Measurements from ENCODE around the gene NAALADL2. TPM values are rescaled to one million over a fixed set of nuclear protein-coding genes. Genes with fewer than 3 reads are reported as not detected.
A peak's percentile ranks its signal among the peaks of the same experiment; 100 is the strongest.

Gene NAALADL2
- total RNA-seq, 1 experiment from 2014 or later: 4.7 TPM

DNA sequence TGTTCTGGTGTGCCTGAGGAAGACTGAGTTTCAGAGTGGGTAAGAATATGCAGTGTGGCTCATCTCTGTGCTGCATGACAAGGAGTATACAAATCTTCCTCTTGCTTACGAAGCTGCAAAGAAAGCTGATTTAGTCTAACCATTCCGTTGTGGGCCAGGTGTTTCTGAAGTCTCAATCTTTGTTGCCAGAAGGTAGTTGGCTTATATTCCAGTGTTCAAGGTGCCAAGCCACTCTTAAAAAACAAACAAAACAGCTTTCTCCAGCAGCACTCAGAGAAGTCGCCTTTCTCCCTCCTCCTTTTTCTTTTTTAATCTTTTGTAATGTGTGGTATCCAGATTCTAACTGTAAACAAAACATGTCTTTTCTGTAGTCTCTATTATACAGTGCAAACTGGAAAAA, 872.4 kb downstream of the NAALADL2 start:
- H3K4me1 ChIP-seq (replicated peaks): no peaks in the 10 kb centered on the region
- H3K27me3 ChIP-seq (replicated peaks): no peaks in the 10 kb centered on the region
- DNase-seq (ENCODE audit: low read depth in 1 of 2, low spot score in 2 of 2): no peak
- H3K4me3 ChIP-seq: no peak overlapping the region
- H3K36me3 ChIP-seq: no peaks in the 10 kb centered on the region
- H3K9me3 ChIP-seq (replicated peaks): no peaks in the 10 kb centered on the region
- no peak overlapping the region for H3K27ac ChIP-seq

DNA sequence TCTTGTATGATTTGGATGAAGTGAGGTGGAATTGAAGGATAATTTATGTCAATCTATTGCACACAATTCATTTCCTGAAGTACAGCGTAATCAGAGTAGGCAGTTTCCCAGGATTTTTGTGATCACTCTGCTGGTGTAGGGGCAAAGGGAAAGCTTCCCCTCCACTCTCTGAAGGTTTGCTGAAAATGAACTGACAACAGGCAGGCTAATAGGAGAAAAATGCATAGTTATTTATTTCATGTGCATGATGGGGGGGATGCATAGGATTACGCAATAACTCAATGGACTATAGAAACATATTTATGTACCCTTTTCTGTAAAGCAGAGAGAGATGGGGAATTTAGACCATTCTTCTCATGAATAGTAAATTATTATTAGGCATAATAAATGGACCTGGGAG, 872.9 kb downstream of the NAALADL2 start:
- H3K36me3 ChIP-seq: no peaks in the 10 kb centered on the region
- no peaks in the 10 kb centered on the region for H3K9me3 ChIP-seq (replicated peaks)

DNA sequence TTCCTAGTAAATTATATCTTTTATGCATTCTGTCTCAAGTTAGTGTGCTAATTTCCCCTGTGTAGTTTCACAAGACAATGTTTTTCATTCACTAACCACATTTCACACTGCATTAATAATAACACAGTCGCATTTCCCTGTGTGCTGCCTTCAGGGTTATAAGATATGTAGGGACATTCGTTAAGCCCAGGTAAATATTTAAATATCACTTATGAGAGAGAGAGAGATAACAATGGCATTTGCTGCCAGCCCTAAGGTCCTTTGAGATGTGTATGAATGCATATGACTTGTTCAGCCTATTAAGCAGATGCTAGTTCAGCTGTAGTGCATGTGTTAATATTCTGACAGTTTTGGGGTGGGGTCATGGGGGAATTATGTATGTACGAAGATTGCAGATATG, 876.7 kb downstream of the NAALADL2 start:
- no peaks in the 10 kb centered on the region for H3K27me3 ChIP-seq (replicated peaks)
- no peak overlapping the region for H3K4me3 ChIP-seq
- H3K27ac ChIP-seq: no peak overlapping the region
- no peaks in the 10 kb centered on the region for H3K36me3 ChIP-seq
- no peaks in the 10 kb centered on the region for H3K9me3 ChIP-seq (replicated peaks)
- H3K4me1 ChIP-seq (replicated peaks): no peaks in the 10 kb centered on the region
- DNase-seq (ENCODE audit: low read depth in 1 of 2, low spot score in 2 of 2): no peak

More for the DNA sequence above, 872.9 kb downstream of the NAALADL2 start:
- H3K4me3 ChIP-seq: no peak overlapping the region
- no peaks in the 10 kb centered on the region for H3K4me1 ChIP-seq (replicated peaks)
- DNase-seq (ENCODE audit: low read depth in 1 of 2, low spot score in 2 of 2): no peak
- no peaks in the 10 kb centered on the region for H3K27me3 ChIP-seq (replicated peaks)
- H3K27ac ChIP-seq: no peak overlapping the region

DNA sequence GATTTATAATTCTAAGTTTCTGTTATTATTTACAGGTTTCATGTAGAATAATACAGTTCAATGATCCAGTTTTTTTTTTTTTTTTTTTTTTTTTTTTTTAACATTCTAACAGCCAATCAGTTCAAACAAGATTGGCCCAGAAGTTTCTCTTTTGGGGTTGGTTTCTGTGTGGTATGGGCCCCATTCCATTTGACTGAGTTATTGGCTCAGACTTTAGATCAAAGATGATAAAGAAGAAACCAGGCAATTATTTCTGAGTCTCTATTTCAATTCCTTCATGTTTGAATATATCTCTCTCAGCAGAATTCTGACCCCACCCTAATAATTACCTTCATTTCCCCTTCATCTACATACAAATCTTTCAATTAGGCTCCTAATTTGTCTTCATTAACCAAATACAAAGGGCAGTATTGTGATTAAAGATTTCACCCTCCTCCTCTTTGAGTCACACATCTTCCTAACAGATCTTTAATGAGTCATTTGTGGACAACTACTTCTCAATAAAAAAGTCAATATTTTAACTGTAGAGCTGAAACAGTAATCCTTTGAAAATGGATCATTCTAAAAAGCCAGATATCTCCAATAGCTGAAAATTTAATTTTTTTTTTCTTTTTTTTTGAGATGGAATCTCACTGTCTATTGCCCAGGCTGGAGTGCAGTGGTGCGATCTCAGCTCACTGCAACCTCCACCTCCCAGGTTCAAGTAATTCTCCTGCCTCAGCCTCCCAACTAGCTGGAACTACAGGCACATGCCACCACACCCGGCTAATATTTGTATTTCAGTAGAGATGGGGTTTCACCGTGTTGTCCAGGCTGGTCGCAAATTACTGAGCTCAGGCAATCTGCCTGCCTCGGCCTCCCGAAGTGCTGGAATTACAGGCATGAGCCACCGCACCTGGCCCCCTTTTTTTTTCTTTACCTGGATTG, 878.8 kb downstream of the NAALADL2 start:
- Histone ChIP-seq H3K36me3 (no peaks in the 10 kb centered on the region), H3K27ac (no peak overlapping the region), H3K4me1 (replicated peaks) (no peaks in the 10 kb centered on the region), H3K9me3 (replicated peaks) (no peaks in the 10 kb centered on the region), H3K4me3 (no peak overlapping the region), H3K27me3 (replicated peaks) (no peaks in the 10 kb centered on the region)
- DNase-seq (ENCODE audit: low read depth in 1 of 2, low spot score in 2 of 2): no peak

DNA sequence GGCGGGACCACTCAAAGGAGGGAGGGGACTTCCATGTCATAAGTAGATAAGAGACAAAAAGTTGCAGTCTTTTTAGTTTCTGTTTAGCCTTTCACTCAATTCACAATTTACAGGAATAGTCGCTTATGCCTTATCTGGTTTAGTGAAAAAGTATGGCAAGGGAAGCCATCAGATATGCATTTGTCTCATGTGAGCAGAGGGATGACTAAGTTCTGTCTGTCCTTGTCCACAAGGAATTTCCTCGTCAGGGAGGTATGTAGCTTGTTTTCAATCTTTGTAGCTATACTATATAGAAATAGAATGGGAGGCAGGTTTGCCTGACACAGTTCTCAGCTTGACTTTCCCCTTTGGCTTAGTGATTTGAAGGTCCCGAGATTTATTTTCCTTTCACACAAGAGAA, 882.8 kb downstream of the NAALADL2 start:
- Histone ChIP-seq H3K9me3 (replicated peaks) (no peaks in the 10 kb centered on the region), H3K27ac (no peak overlapping the region), H3K4me3 (no peak overlapping the region), H3K27me3 (replicated peaks) (no peaks in the 10 kb centered on the region), H3K4me1 (replicated peaks) (peaks cover 11% of the 10 kb centered on the region), H3K36me3 (no peaks in the 10 kb centered on the region)
- DNase-seq (ENCODE audit: low read depth in 1 of 2, low spot score in 2 of 2): no peak

DNA sequence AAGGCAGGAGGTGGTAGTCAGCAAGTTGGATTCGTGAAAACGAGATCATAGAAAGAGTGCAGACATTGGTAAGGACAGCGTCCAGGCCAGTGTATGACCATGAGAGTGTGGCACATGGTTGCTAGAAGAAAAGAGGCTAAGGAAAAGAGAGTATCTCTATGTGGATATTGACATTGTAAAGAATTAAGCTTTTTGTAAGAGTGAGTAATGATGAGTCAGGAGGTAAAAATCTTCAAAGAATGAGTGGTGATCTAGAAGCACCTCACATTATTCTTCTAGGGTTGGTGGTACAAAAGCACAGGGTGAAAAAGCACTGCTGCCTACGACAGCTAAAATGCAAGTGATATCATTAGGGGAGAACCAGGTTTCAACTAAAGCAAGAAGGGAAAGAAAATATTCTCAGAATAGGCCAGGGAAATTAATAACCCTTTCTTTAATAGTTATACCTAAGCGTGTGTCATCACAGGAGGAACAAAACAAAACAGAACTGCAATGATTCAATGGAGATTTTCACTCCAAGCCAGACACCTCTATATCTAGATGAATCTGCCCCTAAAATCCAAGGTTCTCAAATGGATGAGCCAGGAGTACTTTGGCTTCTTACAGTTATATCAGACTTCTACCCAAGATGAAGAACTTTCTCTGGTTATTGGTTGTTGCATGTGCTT, 884.7 kb downstream of the NAALADL2 start:
- Histone ChIP-seq H3K36me3 (no peaks in the 10 kb centered on the region), H3K27me3 (replicated peaks) (no peaks in the 10 kb centered on the region), H3K4me3 (no peak overlapping the region), H3K4me1 (replicated peaks) (peaks cover 11% of the 10 kb centered on the region), H3K27ac (no peak overlapping the region), H3K9me3 (replicated peaks) (no peaks in the 10 kb centered on the region)
- DNase-seq (ENCODE audit: low read depth in 1 of 2, low spot score in 2 of 2): peak in 1 of 2 experiments; percentile 24

DNA sequence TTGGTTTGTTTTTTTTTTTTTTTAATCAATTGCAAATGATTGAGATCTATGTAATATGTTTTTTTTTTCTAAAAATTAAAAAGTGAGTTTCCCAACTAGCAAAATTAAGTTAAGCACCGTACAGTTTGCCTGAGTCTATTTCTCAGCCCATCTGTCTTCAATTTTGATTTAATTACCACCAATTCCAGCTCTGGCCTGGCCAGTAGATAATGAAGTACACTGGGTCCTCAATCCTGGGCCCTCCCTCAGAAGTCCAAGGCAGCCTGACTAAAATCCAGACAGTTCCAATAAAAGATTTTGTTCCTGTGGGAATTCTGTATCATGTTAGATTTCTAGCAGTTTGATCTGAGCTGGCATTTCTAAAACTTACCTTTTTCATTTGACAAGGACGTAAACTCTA, 887.2 kb downstream of the NAALADL2 start:
- Histone ChIP-seq H3K4me3 (no peak overlapping the region), H3K36me3 (no peaks in the 10 kb centered on the region), H3K27me3 (replicated peaks) (no peaks in the 10 kb centered on the region), H3K4me1 (replicated peaks) (peaks cover 11% of the 10 kb centered on the region), H3K27ac (no peak overlapping the region), H3K9me3 (replicated peaks) (no peaks in the 10 kb centered on the region)
- no peak for DNase-seq (ENCODE audit: low read depth in 1 of 2, low spot score in 2 of 2)

DNA sequence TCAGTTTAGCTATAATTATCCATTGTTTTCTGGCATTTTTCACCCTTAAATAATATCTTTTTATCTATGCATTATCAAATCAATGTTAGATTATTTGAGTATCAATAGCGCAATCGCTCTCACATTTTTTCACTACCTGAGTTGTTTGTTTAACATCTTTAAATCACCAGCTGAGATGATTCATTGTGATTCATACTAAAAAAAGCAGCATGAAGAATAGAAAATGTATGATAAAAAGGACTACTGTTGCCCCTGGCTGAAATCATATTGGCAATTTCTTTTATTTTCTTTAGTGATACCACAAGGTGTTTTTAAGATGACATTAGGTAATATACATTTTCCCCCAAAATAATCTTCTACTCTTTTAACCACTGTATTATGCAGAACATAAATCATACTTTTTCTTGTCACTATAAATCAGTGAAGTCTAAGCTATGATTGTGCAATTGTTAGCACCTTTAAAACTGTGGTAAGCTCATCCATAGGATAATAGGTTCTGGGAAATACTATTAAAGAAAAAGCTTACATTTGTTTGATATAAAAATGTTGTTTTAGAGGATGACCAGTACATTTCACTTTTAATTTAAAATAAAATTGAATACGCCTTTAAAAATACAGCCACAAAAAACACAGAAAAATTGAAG, 889.1 kb downstream of the NAALADL2 start:
- Histone ChIP-seq H3K4me3 (no peak overlapping the region), H3K4me1 (replicated peaks) (peaks cover 11% of the 10 kb centered on the region), H3K36me3 (no peaks in the 10 kb centered on the region), H3K27ac (no peak overlapping the region), H3K27me3 (replicated peaks) (no peaks in the 10 kb centered on the region), H3K9me3 (replicated peaks) (no peaks in the 10 kb centered on the region)
- no peak for DNase-seq (ENCODE audit: low read depth in 1 of 2, low spot score in 2 of 2)

DNA sequence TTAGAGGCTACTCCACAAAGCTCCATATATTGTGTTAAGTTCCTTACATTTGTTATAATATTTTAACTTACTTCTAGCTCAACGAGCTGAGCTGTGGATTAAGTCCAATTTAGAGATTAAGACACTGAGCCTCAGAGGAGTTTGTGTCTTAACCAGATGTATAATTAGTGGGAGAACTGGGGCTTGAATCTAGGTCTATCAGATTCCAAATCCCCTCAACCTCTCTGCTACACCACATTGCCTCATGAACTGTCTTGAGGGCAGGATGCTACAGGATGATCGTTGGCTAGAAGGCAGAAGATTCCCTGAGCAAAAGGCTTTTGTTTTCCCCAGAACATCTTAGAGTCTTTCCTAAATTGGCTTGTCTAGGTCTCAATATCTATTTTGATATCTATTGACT, 890.8 kb downstream of the NAALADL2 start:
- no peaks in the 10 kb centered on the region for H3K9me3 ChIP-seq (replicated peaks)
- no peak overlapping the region for H3K4me3 ChIP-seq
- no peak overlapping the region for H3K27ac ChIP-seq
- no peaks in the 10 kb centered on the region for H3K4me1 ChIP-seq (replicated peaks)
- no peaks in the 10 kb centered on the region for H3K27me3 ChIP-seq (replicated peaks)
- DNase-seq (ENCODE audit: low read depth in 1 of 2, low spot score in 2 of 2): no peak
- no peaks in the 10 kb centered on the region for H3K36me3 ChIP-seq

DNA sequence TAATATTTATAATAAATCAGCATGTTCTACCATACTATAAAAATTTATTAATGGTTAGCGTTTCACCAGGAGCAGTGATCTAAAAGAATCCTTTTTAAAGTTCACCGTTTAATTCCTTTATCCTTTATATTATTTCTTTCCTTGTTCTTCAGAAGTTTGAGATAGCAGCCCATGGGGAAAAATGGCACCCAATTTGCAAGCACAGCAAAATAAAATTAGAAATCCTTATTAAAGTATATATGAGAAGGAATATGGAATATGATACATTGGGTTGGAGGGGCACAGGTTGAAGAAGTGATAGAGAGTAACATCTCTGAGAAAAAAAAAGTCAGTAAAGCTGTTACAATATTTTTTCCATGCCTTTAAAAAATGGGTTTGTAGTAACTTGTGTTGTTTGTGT, 892.0 kb downstream of the NAALADL2 start:
- Histone ChIP-seq H3K4me1 (replicated peaks) (no peaks in the 10 kb centered on the region), H3K4me3 (no peak overlapping the region), H3K27me3 (replicated peaks) (no peaks in the 10 kb centered on the region), H3K9me3 (replicated peaks) (no peaks in the 10 kb centered on the region), H3K27ac (no peak overlapping the region), H3K36me3 (no peaks in the 10 kb centered on the region)
- DNase-seq (ENCODE audit: low read depth in 1 of 2, low spot score in 2 of 2): no peak

DNA sequence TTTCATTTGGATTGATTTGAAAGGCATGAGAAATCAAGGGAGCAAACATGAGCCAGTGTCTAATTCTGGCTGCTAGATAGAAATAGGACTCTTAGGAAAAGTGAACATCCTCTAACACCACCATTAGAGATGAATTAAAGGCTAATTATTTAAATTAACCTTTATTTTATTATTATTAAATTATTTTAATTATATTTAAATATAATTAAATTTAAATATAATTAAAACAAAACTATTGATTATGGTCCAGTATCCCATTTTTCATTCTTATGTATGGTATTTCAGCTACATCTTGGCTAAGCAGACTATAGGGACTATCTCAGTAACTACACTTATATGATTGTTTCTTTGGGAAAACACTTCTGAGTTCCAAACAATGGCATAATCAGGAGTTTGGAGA, 904.8 kb downstream of the NAALADL2 start:
- DNase-seq (ENCODE audit: low read depth in 1 of 2, low spot score in 2 of 2): no peak
- H3K27me3 ChIP-seq (replicated peaks): no peaks in the 10 kb centered on the region

DNA sequence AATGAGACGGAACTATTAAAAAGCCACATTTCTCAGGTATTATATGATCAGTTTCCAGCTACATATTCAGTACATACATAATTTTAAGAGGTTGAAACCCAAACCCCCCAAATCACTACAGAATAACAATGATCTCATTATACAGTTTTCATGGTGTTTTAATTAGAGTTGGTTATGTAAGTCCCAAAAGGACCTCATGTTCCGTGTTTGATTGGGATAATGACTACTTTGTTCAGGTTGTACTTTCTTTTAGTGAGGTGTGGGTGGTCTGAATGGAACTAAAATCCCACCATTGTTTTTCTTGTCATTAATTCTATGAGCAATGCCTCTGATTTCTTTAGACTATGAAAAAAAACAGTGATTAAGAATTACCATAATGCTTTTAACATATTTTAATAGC, 905.6 kb downstream of the NAALADL2 start:
- Histone ChIP-seq H3K27ac (no peak overlapping the region), H3K4me1 (replicated peaks) (no peaks in the 10 kb centered on the region), H3K36me3 (no peaks in the 10 kb centered on the region), H3K27me3 (replicated peaks) (no peaks in the 10 kb centered on the region), H3K4me3 (no peak overlapping the region), H3K9me3 (replicated peaks) (no peaks in the 10 kb centered on the region)
- no peak for DNase-seq (ENCODE audit: low read depth in 1 of 2, low spot score in 2 of 2)

More for the DNA sequence above, 904.8 kb downstream of the NAALADL2 start:
- Histone ChIP-seq H3K4me1 (replicated peaks) (no peaks in the 10 kb centered on the region), H3K4me3 (no peak overlapping the region), H3K9me3 (replicated peaks) (no peaks in the 10 kb centered on the region), H3K27ac (no peak overlapping the region), H3K36me3 (no peaks in the 10 kb centered on the region)

DNA sequence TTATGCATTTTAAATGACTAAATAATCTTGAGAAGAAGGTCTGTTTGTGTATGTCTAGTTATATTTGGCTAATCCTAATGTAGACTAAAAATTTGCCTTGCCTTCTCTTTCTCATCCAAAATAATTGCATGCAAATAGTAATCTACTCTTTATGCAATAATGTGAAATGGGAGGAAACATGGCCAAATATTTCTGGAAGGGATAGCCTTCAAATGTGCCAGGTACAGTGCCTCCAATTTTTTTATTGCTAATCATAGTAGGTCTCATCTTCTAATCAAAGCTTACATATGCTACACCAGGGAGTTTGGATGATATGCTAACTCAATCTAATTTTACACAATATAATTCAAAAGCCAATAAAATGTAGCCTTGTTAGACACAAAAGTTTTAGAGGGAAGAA, 911.3 kb downstream of the NAALADL2 start:
- Histone ChIP-seq H3K4me3 (no peak overlapping the region), H3K27me3 (replicated peaks) (no peaks in the 10 kb centered on the region)

DNA sequence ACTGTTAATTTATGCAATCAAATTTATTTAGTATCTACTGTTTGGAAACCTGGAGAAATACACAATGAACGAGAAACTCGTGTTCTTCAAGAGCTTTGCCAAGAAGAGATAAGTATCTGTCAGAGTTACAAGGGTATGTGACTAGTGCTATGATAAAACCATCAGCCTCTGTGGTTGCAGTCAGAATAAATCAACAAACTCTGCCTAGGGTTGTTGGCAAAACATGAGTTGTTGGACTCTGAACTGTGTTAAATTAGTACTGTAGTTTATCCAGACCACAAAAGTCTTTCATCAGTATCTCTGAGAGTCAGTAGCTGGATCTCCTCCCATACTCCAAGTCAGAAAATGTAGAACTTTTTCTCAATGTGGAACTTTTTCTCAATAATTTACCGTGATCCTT, 918.4 kb downstream of the NAALADL2 start:
- DNase-seq (ENCODE audit: low read depth in 1 of 2, low spot score in 2 of 2): no peak

More for the DNA sequence above, 911.3 kb downstream of the NAALADL2 start:
- Histone ChIP-seq H3K4me1 (replicated peaks) (no peaks in the 10 kb centered on the region), H3K27ac (no peak overlapping the region), H3K9me3 (replicated peaks) (no peaks in the 10 kb centered on the region), H3K36me3 (no peaks in the 10 kb centered on the region)
- DNase-seq (ENCODE audit: low read depth in 1 of 2, low spot score in 2 of 2): no peak

More for the DNA sequence above, 918.4 kb downstream of the NAALADL2 start:
- Histone ChIP-seq H3K9me3 (replicated peaks) (no peaks in the 10 kb centered on the region), H3K27me3 (replicated peaks) (no peaks in the 10 kb centered on the region), H3K27ac (no peak overlapping the region), H3K4me1 (replicated peaks) (no peaks in the 10 kb centered on the region), H3K36me3 (no peaks in the 10 kb centered on the region), H3K4me3 (no peak overlapping the region)

Data from SJSA1 (cell line).